Natural killer cell (primary cell): ENCODE results near the gene TCF21. TPM values are rescaled to one million over a fixed set of nuclear protein-coding genes. Genes with fewer than 3 reads are reported as not detected.

Experiments
- ATAC-seq, 3 donors: fragments of 150-1000 bp in 2 of 3; fragments of 200-7000 bp in 1 of 3; cut with Tn5 transposase; 1 replicate in 1 of 3; 2 replicates in 2 of 3; pipeline ENCODE4 v1.10.0; 2021; ENCODE audit warnings: mild to moderate bottlenecking in 2 of 3, moderate library complexity in 2 of 3
- DNase-seq, 2 donors: peaks; one replicate each; pipeline versions ENCODE4 v3.0.0 to v3.0.0-alpha.2; 2013 to 2021; ENCODE audit warnings: mixed read lengths in 1 of 2
- H3K27ac ChIP-seq: one replicate; pipeline ENCODE4 v1.5.1; 2013; ENCODE audit warnings: mild to moderate bottlenecking, low read length
- H3K27me3 ChIP-seq: one replicate; pipeline ENCODE4 v1.6.1; 2013; ENCODE audit warnings: low read length; ENCODE audit not compliant: control insufficient read depth, insufficient read depth
- H3K36me3 ChIP-seq: one replicate; pipeline ENCODE4 v1.6.1; 2013; ENCODE audit warnings: low read length; ENCODE audit not compliant: control insufficient read depth, insufficient read depth
- H3K4me1 ChIP-seq: one replicate; pipeline ENCODE4 v1.6.1; 2013; ENCODE audit warnings: low read length; ENCODE audit not compliant: control insufficient read depth, insufficient read depth
- H3K4me3 ChIP-seq: one replicate; pipeline ENCODE4 v1.5.1; 2013; ENCODE audit warnings: low read length
- H3K9me3 ChIP-seq: one replicate; pipeline ENCODE4 v1.6.1; 2013; ENCODE audit warnings: low read length; ENCODE audit not compliant: control insufficient read depth, insufficient read depth
- H3K27ac Mint-ChIP-seq, 2 donors: one replicate each; pipeline ENCODE4 v1.8.0; 2022; ENCODE audit warnings: mild to moderate bottlenecking in 2 of 2, mixed read lengths in 2 of 2, moderate library complexity in 1 of 2
- H3K27me3 Mint-ChIP-seq, 2 donors: one replicate each; pipeline ENCODE4 v1.8.0; 2022; ENCODE audit warnings: low read depth in 2 of 2, mixed read lengths in 2 of 2
- H3K36me3 Mint-ChIP-seq: one replicate; pipeline ENCODE4 v1.8.0; 2022; ENCODE audit warnings: mixed read lengths
- H3K4me1 Mint-ChIP-seq, 2 donors: one replicate each; pipeline ENCODE4 v1.8.0; 2022; ENCODE audit warnings: mixed read lengths in 2 of 2
- H3K4me3 Mint-ChIP-seq: one replicate; pipeline ENCODE4 v1.8.0; 2022; ENCODE audit warnings: mild to moderate bottlenecking, moderate library complexity, mixed read lengths
- H3K9me3 Mint-ChIP-seq, 2 donors: one replicate each; pipeline ENCODE4 v1.8.0; 2022; ENCODE audit warnings: mixed read lengths in 2 of 2
- CTCF ChIP-seq: fragments of 200-600 bp; IDR thresholded peaks from one replicate; pipeline ENCODE4 v1.8.0; 2022; ENCODE audit warnings: antibody characterized with exemption
- WGBS: methylation state at CpG from one replicate; pipeline ENCODE4 v1.1.7; 2013; ENCODE audit warnings: missing lambda C conversion rate; ENCODE audit not compliant: insufficient coverage; 5-methylcytosine and 5-hydroxymethylcytosine counted together
- intact Hi-C: fragments of 100-400 bp; cut with micrococcal nuclease; formaldehyde crosslinking; loops from one replicate; pipeline ENCODE4 v1.14.2; 2022
- total RNA-seq, 4 donors: library from RNA; stranded (reverse); fragments of 120-200 nt in 1 of 4; gene quantifications; one replicate each; pipeline versions ENCODE4 v1.2.3 to v1.2.4, GENCODE V29; 2013 to 2022

TCF21 gene
- total RNA-seq, 3 donors from 2014 or later (not counting 1 experiment from before 2014, with no cell fraction given) = not detected

- peaks cover 20 to 26% of the 10 kb centered on the region in 2 donors for H3K4me1 Mint-ChIP-seq
- no peaks in the 10 kb centered on the region for H3K36me3 ChIP-seq
- H3K4me1 ChIP-seq = peaks cover 21% of the 10 kb centered on the region
- intact Hi-C loops = no loop called here
- peak overlapping the region; percentile 7 for H3K4me3 Mint-ChIP-seq
- ATAC-seq = no peak
- H3K27me3 ChIP-seq = peaks cover 59% of the 10 kb centered on the region
- H3K4me3 ChIP-seq = no peak overlapping the region
- no peaks in the 10 kb centered on the region for H3K9me3 Mint-ChIP-seq
- H3K36me3 Mint-ChIP-seq = no peaks in the 10 kb centered on the region
- H3K9me3 ChIP-seq = no peaks in the 10 kb centered on the region
- no peak for TF ChIP-seq CTCF
- peaks cover 80 to 100% of the 10 kb centered on the region in 2 donors for H3K27me3 Mint-ChIP-seq
- WGBS = 12% methylated on average over 41 of the region's 41 CpGs
- no peak overlapping the region for H3K27ac ChIP-seq
- no peak for DNase-seq
- H3K27ac Mint-ChIP-seq = no peak overlapping the region
Measured at GRCh38 chr6:133892813-133893691, 4.1 kb downstream of the TCF21 start.

DNA sequence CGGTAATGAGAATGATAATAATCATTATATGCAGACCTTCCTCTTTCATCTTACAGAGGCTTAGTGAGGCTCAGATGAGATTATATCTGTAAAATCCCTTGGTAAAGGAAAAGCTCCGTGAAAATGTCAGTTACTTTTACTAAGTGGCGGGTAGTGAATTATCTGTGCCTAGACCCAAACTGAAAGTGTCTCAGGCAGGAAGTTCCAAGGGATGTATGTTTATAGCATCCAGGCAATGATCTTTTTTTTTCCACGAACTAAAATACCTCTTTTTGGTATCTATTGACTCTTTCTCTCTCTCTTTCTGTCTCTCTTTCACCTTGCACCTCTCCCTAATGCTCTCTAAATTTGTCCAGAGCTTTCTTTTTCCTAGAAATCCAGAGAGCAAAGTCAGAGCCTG is 5.0 kb downstream of the TCF21 start:
- H3K36me3 ChIP-seq = no peaks in the 10 kb centered on the region
- intact Hi-C loops = no loop called here
- WGBS = 20% methylated on average over 3 of the region's 4 CpGs
- no peaks in the 10 kb centered on the region for H3K9me3 Mint-ChIP-seq
- H3K4me3 Mint-ChIP-seq = no peak overlapping the region
- no peaks in the 10 kb centered on the region for H3K9me3 ChIP-seq
- H3K27me3 Mint-ChIP-seq = peaks cover 78 to 100% of the 10 kb centered on the region in 2 donors
- peaks cover 21% of the 10 kb centered on the region for H3K4me1 ChIP-seq
- H3K27me3 ChIP-seq = peaks cover 63% of the 10 kb centered on the region
- TF ChIP-seq CTCF = no peak
- no peak overlapping the region for H3K27ac Mint-ChIP-seq
- ATAC-seq (no peak), DNase-seq (no peak)
- no peak overlapping the region for H3K27ac ChIP-seq
- no peak overlapping the region for H3K4me3 ChIP-seq
- no peaks in the 10 kb centered on the region for H3K36me3 Mint-ChIP-seq
- peaks cover 20 to 26% of the 10 kb centered on the region in 2 donors for H3K4me1 Mint-ChIP-seq

GRCh38 chr6:133894369-133894768 is 5.5 kb downstream of the TCF21 start:
- Mint-ChIP-seq H3K27me3 (peaks cover 74 to 97% of the 10 kb centered on the region in 2 donors), H3K27ac (no peak overlapping the region), H3K4me3 (no peak overlapping the region), H3K9me3 (no peaks in the 10 kb centered on the region), H3K4me1 (peaks cover 20 to 23% of the 10 kb centered on the region in 2 donors), H3K36me3 (no peaks in the 10 kb centered on the region)
- no peaks in the 10 kb centered on the region for H3K36me3 ChIP-seq
- H3K27ac ChIP-seq = no peak overlapping the region
- no peaks in the 10 kb centered on the region for H3K9me3 ChIP-seq
- TF ChIP-seq CTCF = no peak
- no peak for ATAC-seq
- no peak for DNase-seq
- peaks cover 61% of the 10 kb centered on the region for H3K27me3 ChIP-seq
- no peak overlapping the region for H3K4me3 ChIP-seq
- WGBS = 18% methylated on average over 2 of the region's 2 CpGs
- intact Hi-C loops = no loop called here
- peaks cover 19% of the 10 kb centered on the region for H3K4me1 ChIP-seq
